Fibroblast of lung (primary cell): Measurements from ENCODE around the gene SHANK2. TPM values are rescaled to one million over a fixed set of nuclear protein-coding genes. Genes with fewer than 3 reads are reported as not detected.

Source experiments
- DNase-seq, 2 donors: peaks; one replicate each; pipeline versions ENCODE4 v3.0.0 to v3.0.0-alpha.2; 2010; ENCODE audit warnings: low read depth in 2 of 2
- H2AFZ ChIP-seq: 2 replicates; pipeline ENCODE4 v1.5.1; 2012; ENCODE audit warnings: low read length, control low read depth, inconsistent platforms
- H3K27ac ChIP-seq: 2 replicates; pipeline ENCODE4 v1.5.1; 2011; ENCODE audit warnings: low read length, control low read depth; ENCODE audit not compliant: insufficient read depth
- H3K27me3 ChIP-seq: 2 replicates; pipeline ENCODE4 v1.5.1; 2011; ENCODE audit warnings: mild to moderate bottlenecking, low read length; ENCODE audit not compliant: control insufficient read depth, insufficient read depth
- H3K36me3 ChIP-seq: 2 replicates; pipeline ENCODE4 v1.5.1; 2011; ENCODE audit warnings: low read length; ENCODE audit not compliant: control insufficient read depth, insufficient read depth
- H3K4me1 ChIP-seq: 2 replicates; pipeline ENCODE4 v1.5.1; 2011; ENCODE audit warnings: low read length; ENCODE audit not compliant: control insufficient read depth, insufficient read depth; ENCODE audit errors: extremely low read depth
- H3K4me2 ChIP-seq: 2 replicates; pipeline ENCODE4 v1.5.1; 2011; ENCODE audit warnings: low read length, control low read depth; ENCODE audit not compliant: insufficient read depth; ENCODE audit errors: extremely low read depth
- H3K4me3 ChIP-seq, 4 experiments: fragments of 200-600 bp in 1 of 4; sonication (generic) in 1 of 4; replicated peaks in 1 of 4; 2 replicates each; pipeline ENCODE4 v1.5.1; 2011 to 2016; ENCODE audit warnings: low read length in 4 of 4, low read depth in 3 of 4, mild to moderate bottlenecking in 3 of 4, control low read depth in 2 of 4, inconsistent platforms in 1 of 4, mixed read lengths in 1 of 4; ENCODE audit not compliant: insufficient read depth in 1 of 4; ENCODE audit errors: control extremely low read depth in 1 of 4
- H3K79me2 ChIP-seq: 2 replicates; pipeline ENCODE4 v1.5.1; 2012; ENCODE audit warnings: mild to moderate bottlenecking, low read length, inconsistent platforms; ENCODE audit not compliant: control insufficient read depth, insufficient read depth
- H3K9ac ChIP-seq: 2 replicates; pipeline ENCODE4 v1.5.1; 2011; ENCODE audit warnings: mild to moderate bottlenecking, low read length, control low read depth; ENCODE audit not compliant: insufficient read depth
- H3K9me3 ChIP-seq: 2 replicates; pipeline ENCODE4 v1.5.1; 2012; ENCODE audit warnings: low read depth, low read length; ENCODE audit not compliant: control insufficient read depth, insufficient read depth
- H4K20me1 ChIP-seq: 2 replicates; pipeline ENCODE4 v1.5.1; 2011; ENCODE audit warnings: low read length; ENCODE audit not compliant: control insufficient read depth, insufficient read depth; ENCODE audit errors: extremely low read depth
- CTCF ChIP-seq, 2 donors: IDR thresholded peaks in 1 of 2; conservative IDR thresholded peaks in 1 of 2; 1 replicate in 1 of 2; 2 replicates in 1 of 2; pipeline ENCODE4 v1.5.1; 2011 to 2012; ENCODE audit warnings: low read length in 2 of 2, control low read depth in 1 of 2, inconsistent platforms in 1 of 2, low read depth in 1 of 2, mild to moderate bottlenecking in 1 of 2
- EZH2 ChIP-seq: IDR thresholded peaks from 2 replicates; pipeline ENCODE4 v1.5.1; 2012; ENCODE audit warnings: low read length, control low read depth, mild to moderate bottlenecking; ENCODE audit errors: missing control alignments
- polyA plus RNA-seq, 2 donors: library from polyadenylated mRNA; depleted of rRNA in 1 of 2; stranded (reverse) in 1 of 2; unstranded in 1 of 2; fragments of >200 nt; gene quantifications; 2 replicates each; pipeline ENCODE4 v1.2.1, GENCODE V29; 2011 to 2012; ENCODE audit warnings: missing spikeins in 1 of 2
- total RNA-seq: library from RNA; depleted of rRNA; stranded (reverse); fragments of >200 nt; gene quantifications from 2 replicates; pipeline ENCODE4 v1.2.1, GENCODE V29; 2014

The SHANK2 gene
- total and polyA plus RNA-seq, 2 donors (not counting 1 experiment from before 2014, with no cell fraction given): 3.2 to 11.6 TPM

- Histone ChIP-seq H2AFZ (no peak overlapping the region), H3K27ac (peak overlapping the region; percentile 71), H3K27me3 (no peaks in the 10 kb centered on the region), H3K36me3 (no peaks in the 10 kb centered on the region), H3K4me2 (peak overlapping the region; percentile 75), H3K9ac (no peak overlapping the region), H3K9me3 (no peaks in the 10 kb centered on the region), H4K20me1 (no peaks in the 10 kb centered on the region), H3K79me2 (no peaks in the 10 kb centered on the region), H3K4me1 (peaks cover 6% of the 10 kb centered on the region), H3K4me3 (no peak overlapping the region)
- DNase-seq: no peak
- TF ChIP-seq EZH2: no peak
Observed at GRCh38 chr11:71241721-71242259, 10.6 kb downstream of the SHANK2 start.

DNA sequence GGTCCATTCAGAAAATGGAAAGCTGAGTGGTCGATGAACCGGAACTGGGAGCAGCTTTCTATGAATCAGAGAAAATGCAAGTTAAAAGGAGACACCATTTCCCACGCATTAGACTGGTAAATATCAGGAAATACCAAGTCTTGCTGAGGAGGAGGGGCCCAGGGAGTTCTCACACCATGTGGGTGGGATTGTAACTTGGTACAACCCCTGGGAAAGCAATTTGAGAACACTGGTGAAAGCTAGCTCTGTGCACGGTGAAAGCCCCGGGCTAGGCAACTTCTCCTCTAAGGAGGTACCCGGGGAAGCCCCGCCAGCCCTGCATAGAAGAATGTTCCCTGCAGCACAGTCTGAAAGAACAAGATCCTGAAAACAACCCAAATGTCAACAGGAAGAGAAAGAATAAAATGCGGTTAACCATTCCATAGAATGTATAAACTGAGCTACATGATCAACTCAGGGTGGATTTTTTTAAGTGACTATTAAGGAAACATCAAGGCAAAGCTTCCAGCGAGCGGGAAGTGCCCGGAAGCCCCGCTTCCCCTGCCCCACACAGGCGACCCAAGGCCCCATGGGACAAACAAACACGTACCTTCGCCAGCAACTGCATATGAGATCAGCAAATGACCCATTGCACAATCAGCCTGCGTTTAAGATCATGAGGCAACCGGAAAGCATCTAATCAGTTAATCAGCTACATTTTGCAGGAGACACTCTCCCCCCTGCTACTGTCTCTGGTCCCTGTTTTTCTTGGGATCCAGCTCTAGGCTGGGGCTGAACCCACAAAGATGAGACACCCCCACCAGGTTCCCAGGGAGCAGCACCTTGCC is 11.3 kb downstream of the SHANK2 start:
- TF ChIP-seq CTCF (conservative IDR thresholded peaks at IDR 0.05 in 1 of 2, IDR thresholded peaks at IDR 0.05 in 1 of 2; ENCODE audit: low read depth in 1 of 2, low read length in 2 of 2) (no peak), EZH2 (no peak)
- Histone ChIP-seq H4K20me1 (no peaks in the 10 kb centered on the region), H3K9me3 (no peaks in the 10 kb centered on the region), H3K27me3 (no peaks in the 10 kb centered on the region), H3K9ac (no peak overlapping the region), H2AFZ (no peak overlapping the region), H3K79me2 (no peaks in the 10 kb centered on the region), H3K4me1 (peaks cover 6% of the 10 kb centered on the region), H3K36me3 (no peaks in the 10 kb centered on the region), H3K4me2 (peak overlapping the region; percentile 75), H3K4me3 (peak overlapping the region in 2 of 4 experiments; percentile 26 to 37), H3K27ac (peak overlapping the region; percentile 71)
- DNase-seq: peak; percentile 56 to 90

DNA sequence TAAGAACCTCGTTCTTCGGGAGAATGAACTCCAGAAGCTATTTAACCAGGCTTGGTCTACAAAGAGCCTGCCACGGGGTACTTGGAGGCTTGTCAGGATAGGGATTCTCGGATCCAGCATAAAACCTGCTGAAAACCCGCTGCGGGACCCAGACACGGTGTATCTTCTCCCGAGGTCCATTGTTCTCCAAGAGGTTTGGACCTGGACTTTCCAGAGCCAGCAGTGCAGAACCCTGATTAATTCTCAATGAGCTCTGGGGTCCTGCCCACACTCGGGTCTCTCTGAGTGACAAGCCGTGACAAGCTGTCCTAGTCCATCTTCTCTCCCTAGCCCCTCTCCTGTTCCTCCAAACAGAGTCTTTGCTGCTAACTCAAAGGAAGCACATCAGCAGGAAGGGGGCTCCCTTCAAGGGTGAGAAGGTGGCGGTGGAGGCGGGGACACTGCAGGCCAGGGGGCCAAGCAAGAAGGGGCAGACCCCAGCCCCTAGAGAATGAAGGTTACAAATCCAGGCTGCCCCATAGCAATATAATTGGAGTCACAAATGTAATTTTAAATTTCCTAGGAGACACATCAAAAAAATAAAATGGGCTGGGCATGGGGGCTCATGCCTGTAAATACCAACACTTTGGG is 12.2 kb downstream of the SHANK2 start:
- Histone ChIP-seq H3K27ac (no peak overlapping the region), H4K20me1 (no peaks in the 10 kb centered on the region), H3K9me3 (no peaks in the 10 kb centered on the region), H3K4me3 (no peak overlapping the region), H3K4me2 (no peak overlapping the region), H3K27me3 (no peaks in the 10 kb centered on the region), H3K36me3 (no peaks in the 10 kb centered on the region), H2AFZ (no peak overlapping the region), H3K4me1 (peaks cover 6% of the 10 kb centered on the region), H3K9ac (no peak overlapping the region), H3K79me2 (no peaks in the 10 kb centered on the region)
- TF ChIP-seq EZH2 (no peak), CTCF (conservative IDR thresholded peaks at IDR 0.05 in 1 of 2, IDR thresholded peaks at IDR 0.05 in 1 of 2; ENCODE audit: low read depth in 1 of 2, low read length in 2 of 2) (no peak)
- no peak for DNase-seq
